Placental pericyte (primary cell): ENCODE measurements around the gene CSH2. TPM values are rescaled to one million over a fixed set of nuclear protein-coding genes. Genes with fewer than 3 reads are reported as not detected.

Experiments used
- small RNA-seq: library from RNA; depleted of rRNA; stranded (forward); fragments of <200 nt; gene quantifications from one replicate; pipeline ENCODE3, GENCODE V24; 2012; ENCODE audit warnings: low replicate concordance
- total RNA-seq: library from RNA; depleted of rRNA; stranded (reverse); fragments of >200 nt; gene quantifications from 2 replicates; pipeline ENCODE4 v1.2.3, GENCODE V29; 2012

The CSH2 gene
- total RNA-seq = 0.14 TPM in 1 of 2 replicates, not detected in the other

DNA sequence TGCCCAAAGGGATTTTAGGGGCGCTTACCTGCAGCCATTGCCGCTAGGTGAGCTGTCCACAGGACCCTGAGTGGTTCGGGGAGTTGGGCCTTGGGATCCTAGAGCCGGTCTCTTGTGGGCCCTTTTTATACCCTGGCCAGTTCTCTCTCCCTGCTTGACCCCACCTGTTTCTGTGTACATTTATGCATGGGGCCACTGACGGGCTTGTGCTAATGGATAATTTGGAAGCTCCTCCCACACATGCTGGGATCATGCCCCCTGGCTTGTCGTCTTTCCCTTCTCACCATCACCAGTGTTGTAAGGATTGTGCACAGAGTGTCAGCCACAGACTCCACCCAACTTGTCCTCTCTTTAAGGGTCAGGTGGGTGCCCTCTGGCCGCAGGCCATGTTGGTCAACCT is at the start of gene CSH2:
Gene CSH2, minus strand, starts transcription at position 101 of the 400 bp plus-strand sequence. Its CDS starts 63 bp downstream, at position 38.

GRCh38 chr17:63918789-63919305 is 45.4 kb upstream of the CSH2 start, which contains the start of gene GH1:
TSS of gene GH1 (minus strand) at chr17:63918839. CDS start at chr17:63918776, 63 bp downstream.

DNA sequence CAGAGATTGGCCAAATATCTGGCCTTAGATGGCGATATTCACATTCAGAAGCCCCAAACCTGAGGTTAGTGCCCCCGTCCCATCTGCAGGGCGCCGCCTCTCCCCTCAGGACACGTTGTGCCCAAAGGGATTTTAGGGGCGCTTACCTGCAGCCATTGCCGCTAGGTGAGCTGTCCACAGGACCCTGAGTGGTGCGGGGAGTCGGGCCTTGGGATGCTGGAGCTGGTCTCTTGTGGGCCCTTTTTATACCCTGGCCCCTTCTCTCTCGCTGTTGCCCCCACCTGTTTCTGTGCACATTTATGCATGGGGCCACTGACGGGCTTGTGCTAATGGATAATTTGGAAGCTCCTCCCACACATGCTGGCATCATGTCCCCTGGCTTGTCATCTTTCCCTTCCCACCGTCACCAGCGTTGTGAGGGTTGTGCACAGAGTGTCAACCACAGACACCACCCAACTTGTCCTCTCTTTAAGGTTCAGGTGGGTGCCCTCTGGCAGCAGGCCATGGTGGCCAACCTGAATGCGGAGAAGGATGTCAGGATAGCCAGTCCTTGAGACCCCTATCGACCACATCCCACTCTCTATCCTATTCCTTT is 37.7 kb upstream of the CSH2 start, which contains the start of gene CSHL1:
Gene CSHL1, minus strand, starts transcription at position 218 of the 595 bp plus-strand sequence. Its CDS starts 62 bp downstream, at position 156.

DNA sequence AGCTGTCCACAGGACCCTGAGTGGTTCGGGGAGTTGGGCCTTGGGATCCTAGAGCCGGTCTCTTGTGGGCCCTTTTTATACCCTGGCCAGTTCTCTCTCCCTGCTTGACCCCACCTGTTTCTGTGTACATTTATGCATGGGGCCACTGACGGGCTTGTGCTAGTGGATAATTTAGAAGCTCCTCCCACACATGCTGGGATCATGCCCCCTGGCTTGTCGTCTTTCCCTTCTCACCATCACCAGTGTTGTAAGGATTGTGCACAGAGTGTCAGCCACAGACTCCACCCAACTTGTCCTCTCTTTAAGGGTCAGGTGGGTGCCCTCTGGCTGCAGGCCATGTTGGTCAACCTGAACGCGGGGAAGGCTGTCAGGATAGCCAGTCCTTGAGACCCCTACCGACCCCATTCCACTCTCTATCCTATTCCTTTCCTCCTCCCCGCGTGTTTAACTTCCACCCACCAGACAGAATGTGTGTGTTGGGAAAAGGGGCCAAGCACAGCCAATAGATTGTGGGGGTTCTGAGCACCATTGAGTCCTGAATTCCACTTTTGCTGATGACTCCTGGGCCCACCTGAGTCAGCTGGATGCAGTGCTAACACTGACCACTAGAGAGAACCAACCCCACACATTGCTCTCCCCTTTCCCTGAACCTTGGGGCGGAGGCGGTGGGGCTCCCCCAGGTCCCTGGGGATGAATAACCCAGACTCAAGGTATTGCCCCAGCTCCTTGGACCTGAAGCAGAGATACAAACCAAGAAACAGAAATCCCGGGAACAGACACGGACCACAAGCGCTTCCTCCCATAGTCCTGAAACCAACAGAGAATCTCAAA is 23.3 kb upstream of the CSH2 start, which contains the start of gene CSH1:
Gene CSH1, minus strand, starts transcription at position 51 of the 831 bp plus-strand sequence. CDS start 63 bp downstream, outside the sequence.

DNA sequence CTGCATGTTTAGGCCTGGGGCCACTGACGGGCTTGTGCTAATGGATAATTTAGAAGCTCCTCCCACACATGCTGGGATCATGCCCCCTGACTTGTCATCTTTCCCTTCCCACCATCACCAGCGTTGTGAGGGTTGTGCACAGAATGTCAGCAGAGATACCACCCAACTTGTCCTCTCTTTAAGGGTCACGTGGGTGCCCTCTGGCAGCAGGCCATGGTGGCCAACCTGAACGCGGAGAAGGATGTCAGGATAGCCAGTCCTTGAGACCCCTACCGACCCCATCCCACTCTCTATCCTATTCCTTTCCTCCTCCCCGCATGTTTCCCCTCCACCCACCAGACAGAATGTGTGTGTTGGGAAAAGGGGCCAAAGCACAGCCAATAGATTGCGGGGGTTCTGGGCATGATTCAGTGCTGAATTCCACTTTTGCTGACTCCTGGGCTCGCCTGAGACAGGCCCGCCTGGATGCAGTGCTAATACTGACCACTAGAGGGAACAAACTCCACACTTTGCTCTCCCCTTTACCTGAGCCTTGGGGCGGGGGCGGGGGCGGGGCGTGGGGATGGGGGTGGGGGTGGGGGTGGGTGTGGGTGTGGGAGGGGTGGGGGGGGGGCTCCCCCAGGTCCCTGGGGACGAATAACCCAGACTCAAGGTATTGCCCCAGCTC is 8.6 kb upstream of the CSH2 start, which contains the start of gene GH2:
Gene GH2, minus strand, starts transcription at position 10 of the 667 bp plus-strand sequence. CDS start 143 bp downstream, outside the sequence.

DNA sequence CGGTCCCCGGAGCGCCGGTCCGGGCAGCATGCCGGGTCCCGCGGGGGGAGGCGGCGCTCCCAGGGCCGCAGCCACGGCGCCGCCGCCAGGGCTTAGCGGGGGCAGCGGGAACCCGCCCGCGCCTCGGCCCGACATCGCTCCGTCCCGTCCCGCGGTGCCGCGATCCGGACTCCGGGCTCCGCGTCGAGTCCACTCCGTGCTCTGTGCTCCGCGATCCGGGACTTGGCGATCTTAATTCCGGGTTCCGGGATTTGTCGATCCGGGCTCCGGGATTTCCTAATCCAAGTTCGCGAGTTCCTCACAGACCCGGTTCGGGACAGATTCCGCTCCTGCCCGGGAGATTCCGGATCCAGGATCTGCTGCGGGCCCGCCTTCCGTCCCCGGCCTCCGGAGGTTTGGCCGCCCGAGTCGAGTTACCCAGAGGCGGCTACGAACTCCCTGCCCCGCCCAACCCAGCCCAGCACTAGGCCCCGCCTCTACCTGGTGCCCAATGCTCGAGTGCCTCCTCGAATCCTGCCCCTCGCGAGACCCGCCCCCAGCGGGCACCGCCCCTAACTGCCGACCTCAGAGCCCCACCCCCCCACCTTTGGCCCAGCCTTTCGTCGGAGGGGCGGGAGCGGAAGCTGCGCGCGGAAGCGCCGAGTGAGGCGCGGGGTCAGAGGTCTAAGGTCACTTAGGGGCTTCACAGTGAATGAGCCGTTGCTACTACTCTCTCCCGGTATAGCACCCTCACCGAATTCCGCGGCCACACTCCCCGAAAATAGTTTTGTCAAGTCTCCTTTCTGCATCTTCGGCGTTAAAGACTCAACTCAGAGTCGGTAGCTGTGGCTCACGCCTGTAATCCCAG is 30.7 kb downstream of the CSH2 start, which contains the start of gene SMARCD2:
Gene SMARCD2, minus strand, starts transcription at position 146 of the 847 bp plus-strand sequence. Its CDS starts 11 bp downstream, at position 135.

DNA sequence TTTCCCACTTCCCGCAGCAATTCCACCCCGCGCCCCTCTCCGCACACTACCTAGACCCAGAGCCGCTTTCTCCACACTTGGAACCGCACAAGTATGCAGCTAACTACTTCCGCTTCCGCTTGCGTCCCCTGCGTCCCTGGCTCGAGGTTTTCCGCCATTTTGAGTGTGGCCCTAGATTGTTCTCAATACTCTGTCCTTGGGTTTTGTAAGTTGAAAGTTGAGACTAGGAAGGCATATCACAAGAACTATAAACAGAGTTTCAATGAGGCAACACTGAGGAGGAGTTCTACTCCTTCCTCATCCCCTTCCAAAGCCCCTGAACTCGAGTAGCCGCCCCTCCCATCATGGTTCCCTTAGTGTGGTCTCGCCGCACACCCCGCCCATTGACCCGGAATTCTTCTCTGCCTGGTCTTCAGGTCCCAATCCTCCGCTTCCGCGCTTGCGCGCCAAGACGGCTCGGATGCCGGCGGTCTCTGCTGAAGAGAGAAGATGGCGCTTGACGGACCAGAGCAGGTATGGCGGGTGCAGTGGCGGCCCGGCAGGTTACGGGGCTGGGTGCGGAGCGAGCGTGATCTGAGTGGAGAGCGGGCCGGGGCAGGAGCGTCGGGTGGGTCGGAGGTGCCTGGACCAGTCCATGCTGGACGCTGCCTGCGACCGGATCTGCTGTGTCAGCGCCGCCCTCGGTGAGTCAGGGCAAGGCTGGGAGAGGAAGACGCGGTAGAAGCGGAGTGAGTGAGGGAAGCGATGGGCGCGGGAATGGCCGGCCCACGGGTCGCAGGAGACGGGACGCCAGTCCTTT is 46.3 kb downstream of the CSH2 start, which contains the start of the genes FTSJ3 and PSMC5:
Gene FTSJ3, minus strand, starts transcription at position 662 of the 799 bp plus-strand sequence. CDS start 761 bp downstream, outside the sequence.
Gene PSMC5, plus strand, starts transcription at position 430 of the 799 bp plus-strand sequence. Its CDS starts 60 bp downstream, at position 490.

Small RNA genes lying within 50 kb of the gene (small RNA-seq; reads per million reads assigned to genes)
- gene AC040958.1 (not detected), gene AC127029.1 (not detected), gene GH1 (not detected)

Other genes with a start within 250 kb of the CSH2 start
- gene LIMD2, start 173.6 kb downstream of the CSH2 start, total RNA-seq = 9.9 and 16.6 TPM in 2 replicates
- 19.3 and 35.8 TPM in 2 replicates for gene STRADA, start 131.9 kb downstream of the CSH2 start, total RNA-seq
- gene CCDC47, start 100.1 kb downstream of the CSH2 start, total RNA-seq = 64.7 and 105 TPM in 2 replicates
- gene DDX42, start 99.5 kb downstream of the CSH2 start, total RNA-seq = 71.2 and 81.4 TPM in 2 replicates
- 41.9 and 47.3 TPM in 2 replicates for gene PSMC5, start 46.2 kb downstream of the CSH2 start, total RNA-seq
- 38.5 and 71.2 TPM in 2 replicates for gene FTSJ3, start 46.0 kb downstream of the CSH2 start, total RNA-seq
- gene SMARCD2, start 31.0 kb downstream of the CSH2 start, total RNA-seq = 70.2 and 88.3 TPM in 2 replicates
- not detected in 2 replicates for gene GH2, start 8.3 kb upstream of the CSH2 start, total RNA-seq
- gene CSH1, start 22.9 kb upstream of the CSH2 start, total RNA-seq = not detected in 2 replicates
- gene CSHL1, start 37.6 kb upstream of the CSH2 start, total RNA-seq = not detected in 2 replicates
- gene GH1, start 45.2 kb upstream of the CSH2 start, total RNA-seq = not detected in 2 replicates
- gene CD79B, start 58.7 kb upstream of the CSH2 start, total RNA-seq = not detected in 2 replicates
- gene SCN4A, start 99.2 kb upstream of the CSH2 start, total RNA-seq = under 0.01 TPM in 1 of 2 replicates, not detected in the other
- gene PRR29, start 124.7 kb upstream of the CSH2 start, total RNA-seq = 0.14 and 0.44 TPM in 2 replicates
- gene ICAM2, start 147.0 kb upstream of the CSH2 start, total RNA-seq = 2.4 and 2.7 TPM in 2 replicates